Activated T-helper 17 cell treated with anti-CD3 and anti-CD28 coated beads, Interleukin-2, amount 50 U/mL, for 72 hours (primary cell): ENCODE measurements around the gene TIGD2. TPM values are rescaled to one million over a fixed set of nuclear protein-coding genes. Genes with fewer than 3 reads are reported as not detected.
"Not testable (repeated sequence)": the region's sequence is repeated elsewhere in the genome, so short reads cannot be mapped to it uniquely, and the experiment has no call there.

Experiments used
- ATAC-seq: fragments of 150-1000 bp; cut with Tn5 transposase; replicated peaks from 2 replicates; pipeline ENCODE4 v1.10.0; 2021; ENCODE audit warnings: mild to moderate bottlenecking, moderate library complexity
- H3K27ac Mint-ChIP-seq: one replicate; pipeline ENCODE4 v1.8.0; 2022; ENCODE audit warnings: mixed read lengths
- H3K27me3 Mint-ChIP-seq: one replicate; pipeline ENCODE4 v1.8.0; 2022; ENCODE audit warnings: mixed read lengths
- H3K36me3 Mint-ChIP-seq: one replicate; pipeline ENCODE4 v1.8.0; 2022; ENCODE audit warnings: low read depth, mild to moderate bottlenecking, mixed read lengths
- H3K4me1 Mint-ChIP-seq: one replicate; pipeline ENCODE4 v1.8.0; 2022; ENCODE audit warnings: mixed read lengths
- H3K4me3 Mint-ChIP-seq: one replicate; pipeline ENCODE4 v1.8.0; 2022; ENCODE audit warnings: mild to moderate bottlenecking, mixed read lengths
- H3K9me3 Mint-ChIP-seq: one replicate; pipeline ENCODE4 v1.8.0; 2022; ENCODE audit warnings: mixed read lengths
- total RNA-seq, 2 donors: library from RNA; stranded (reverse); gene quantifications; one replicate each; pipeline ENCODE4 v1.2.3, GENCODE V29; 2022

TIGD2 gene
- total RNA-seq, 2 donors from 2014 or later = 1.1 to 2.6 TPM

- no peak overlapping the region for H3K27ac Mint-ChIP-seq
- no peaks in the 10 kb centered on the region for H3K27me3 Mint-ChIP-seq
- no peaks in the 10 kb centered on the region for H3K4me1 Mint-ChIP-seq
- no peaks in the 10 kb centered on the region for H3K36me3 Mint-ChIP-seq
- ATAC-seq = no peak
- H3K4me3 Mint-ChIP-seq = no peak overlapping the region
- H3K9me3 Mint-ChIP-seq = no peaks in the 10 kb centered on the region
Observed at GRCh38 chr4:89136525-89136924, 25.2 kb downstream of the TIGD2 start.

GRCh38 chr4:89137231-89137630, 25.9 kb downstream of the TIGD2 start:
- no peak for ATAC-seq
- no peaks in the 10 kb centered on the region for H3K4me1 Mint-ChIP-seq
- no peak overlapping the region for H3K4me3 Mint-ChIP-seq
- H3K27me3 Mint-ChIP-seq = no peaks in the 10 kb centered on the region
- no peaks in the 10 kb centered on the region for H3K36me3 Mint-ChIP-seq
- no peak overlapping the region for H3K27ac Mint-ChIP-seq
- H3K9me3 Mint-ChIP-seq = no peaks in the 10 kb centered on the region

GRCh38 chr4:89137695-89138094, 26.4 kb downstream of the TIGD2 start:
- H3K4me3 Mint-ChIP-seq = no peak overlapping the region
- no peak for ATAC-seq
- no peaks in the 10 kb centered on the region for H3K27me3 Mint-ChIP-seq
- no peaks in the 10 kb centered on the region for H3K9me3 Mint-ChIP-seq
- no peaks in the 10 kb centered on the region for H3K4me1 Mint-ChIP-seq
- no peak overlapping the region for H3K27ac Mint-ChIP-seq
- H3K36me3 Mint-ChIP-seq = no peaks in the 10 kb centered on the region

- Mint-ChIP-seq H3K36me3 (no peaks in the 10 kb centered on the region), H3K9me3 (no peaks in the 10 kb centered on the region), H3K27ac (no peak overlapping the region), H3K4me3 (no peak overlapping the region), H3K4me1 (no peaks in the 10 kb centered on the region), H3K27me3 (no peaks in the 10 kb centered on the region)
- ATAC-seq = no peak
Observed at GRCh38 chr4:89140168-89140759, 28.9 kb downstream of the TIGD2 start.

GRCh38 chr4:89142691-89143669, 31.6 kb downstream of the TIGD2 start:
- no peak for ATAC-seq
- Mint-ChIP-seq H3K4me1 (no peaks in the 10 kb centered on the region), H3K9me3 (no peaks in the 10 kb centered on the region), H3K27ac (no peak overlapping the region), H3K36me3 (no peaks in the 10 kb centered on the region), H3K4me3 (no peak overlapping the region), H3K27me3 (no peaks in the 10 kb centered on the region)

GRCh38 chr4:89144652-89145051, 33.3 kb downstream of the TIGD2 start:
- H3K4me3 Mint-ChIP-seq, H3K27ac Mint-ChIP-seq, ATAC-seq, H3K4me1 Mint-ChIP-seq, H3K9me3 Mint-ChIP-seq, H3K27me3 Mint-ChIP-seq, H3K36me3 Mint-ChIP-seq: not testable (repeated sequence)

GRCh38 chr4:89146196-89146595, 34.9 kb downstream of the TIGD2 start:
- no peak overlapping the region for H3K27ac Mint-ChIP-seq
- no peaks in the 10 kb centered on the region for H3K36me3 Mint-ChIP-seq
- H3K4me3 Mint-ChIP-seq = no peak overlapping the region
- ATAC-seq = no peak
- peaks cover 3% of the 10 kb centered on the region for H3K9me3 Mint-ChIP-seq
- peaks cover 4% of the 10 kb centered on the region for H3K27me3 Mint-ChIP-seq
- no peaks in the 10 kb centered on the region for H3K4me1 Mint-ChIP-seq

- H3K27ac Mint-ChIP-seq = no peak overlapping the region
- ATAC-seq = no peak
- H3K9me3 Mint-ChIP-seq = peaks cover 3% of the 10 kb centered on the region
- H3K4me3 Mint-ChIP-seq = no peak overlapping the region
- no peaks in the 10 kb centered on the region for H3K36me3 Mint-ChIP-seq
- H3K27me3 Mint-ChIP-seq = peaks cover 7% of the 10 kb centered on the region
- no peaks in the 10 kb centered on the region for H3K4me1 Mint-ChIP-seq
Observed at GRCh38 chr4:89152972-89153371, 41.6 kb downstream of the TIGD2 start.

- peaks cover 3% of the 10 kb centered on the region for H3K27me3 Mint-ChIP-seq
- H3K4me3 Mint-ChIP-seq = no peak overlapping the region
- H3K9me3 Mint-ChIP-seq = no peaks in the 10 kb centered on the region
- no peaks in the 10 kb centered on the region for H3K4me1 Mint-ChIP-seq
- no peaks in the 10 kb centered on the region for H3K36me3 Mint-ChIP-seq
- H3K27ac Mint-ChIP-seq = no peak overlapping the region
- no peak for ATAC-seq
Observed at GRCh38 chr4:89156174-89156914, 45.0 kb downstream of the TIGD2 start.

GRCh38 chr4:89157488-89158024, 46.2 kb downstream of the TIGD2 start:
- no peak for ATAC-seq
- Mint-ChIP-seq H3K36me3 (no peaks in the 10 kb centered on the region), H3K9me3 (no peaks in the 10 kb centered on the region), H3K27ac (no peak overlapping the region), H3K27me3 (peaks cover 3% of the 10 kb centered on the region), H3K4me3 (no peak overlapping the region), H3K4me1 (no peaks in the 10 kb centered on the region)

- peaks cover 3% of the 10 kb centered on the region for H3K27me3 Mint-ChIP-seq
- H3K4me1 Mint-ChIP-seq = no peaks in the 10 kb centered on the region
- ATAC-seq = no peak
- no peaks in the 10 kb centered on the region for H3K9me3 Mint-ChIP-seq
- H3K27ac Mint-ChIP-seq = no peak overlapping the region
- no peak overlapping the region for H3K4me3 Mint-ChIP-seq
- no peaks in the 10 kb centered on the region for H3K36me3 Mint-ChIP-seq
Observed at GRCh38 chr4:89158884-89159503, 47.7 kb downstream of the TIGD2 start.

- Mint-ChIP-seq H3K27me3 (peaks cover 3% of the 10 kb centered on the region), H3K4me3 (no peak overlapping the region), H3K4me1 (no peaks in the 10 kb centered on the region), H3K27ac (no peak overlapping the region), H3K9me3 (no peaks in the 10 kb centered on the region), H3K36me3 (no peaks in the 10 kb centered on the region)
- no peak for ATAC-seq
Observed at GRCh38 chr4:89160806-89161205, 49.5 kb downstream of the TIGD2 start.

GRCh38 chr4:89161841-89162240, 50.5 kb downstream of the TIGD2 start:
- H3K4me1 Mint-ChIP-seq = no peaks in the 10 kb centered on the region
- H3K4me3 Mint-ChIP-seq = no peak overlapping the region
- peaks cover 6% of the 10 kb centered on the region for H3K27me3 Mint-ChIP-seq
- ATAC-seq = no peak
- no peaks in the 10 kb centered on the region for H3K36me3 Mint-ChIP-seq
- no peak overlapping the region for H3K27ac Mint-ChIP-seq
- no peaks in the 10 kb centered on the region for H3K9me3 Mint-ChIP-seq

- Mint-ChIP-seq H3K4me1 (no peaks in the 10 kb centered on the region), H3K4me3 (no peak overlapping the region), H3K27me3 (peaks cover 5% of the 10 kb centered on the region), H3K36me3 (no peaks in the 10 kb centered on the region), H3K9me3 (no peaks in the 10 kb centered on the region), H3K27ac (no peak overlapping the region)
- ATAC-seq = no peak
Observed at GRCh38 chr4:89162496-89162895, 51.2 kb downstream of the TIGD2 start.
